Breast epithelium (tissue), 3 donors: ENCODE measurements around the gene CRYBG1.

Experiments used
- CTCF ChIP-seq, 3 donors: fragments of 450-650 bp; IDR thresholded peaks; one replicate each; pipeline ENCODE4 v1.5.1; 2016 to 2017; ENCODE audit warnings: antibody characterized with exemption in 3 of 3, mild to moderate bottlenecking in 3 of 3, moderate library complexity in 3 of 3
- POLR2A ChIP-seq: fragments of 450-650 bp; IDR thresholded peaks from one replicate; pipeline ENCODE4 v1.6.1; 2016; ENCODE audit warnings: antibody characterized with exemption, mild to moderate bottlenecking, moderate library complexity
- POLR2AphosphoS5 ChIP-seq, 3 donors: sonication (generic); formaldehyde crosslinking; IDR thresholded peaks; one replicate each; pipeline ENCODE4 v1.6.1; 2017; ENCODE audit warnings: antibody characterized with exemption in 3 of 3

- no peak for TF ChIP-seq POLR2A
- no peak for TF ChIP-seq CTCF (IDR thresholded peaks at IDR 0.05)
- TF ChIP-seq POLR2AphosphoS5 (IDR thresholded peaks at IDR 0.05), result no peak
Measured at GRCh38 chr6:106356378-106356777, 4.1 kb upstream of the CRYBG1 start.
